Measurements from ENCODE around the gene ATP4B. TPM values are rescaled to one million over a fixed set of nuclear protein-coding genes. Genes with fewer than 3 reads are reported as not detected.

Gene ATP4B
- total RNA-seq, 4 donors from 2014 or later = not detected

DNA sequence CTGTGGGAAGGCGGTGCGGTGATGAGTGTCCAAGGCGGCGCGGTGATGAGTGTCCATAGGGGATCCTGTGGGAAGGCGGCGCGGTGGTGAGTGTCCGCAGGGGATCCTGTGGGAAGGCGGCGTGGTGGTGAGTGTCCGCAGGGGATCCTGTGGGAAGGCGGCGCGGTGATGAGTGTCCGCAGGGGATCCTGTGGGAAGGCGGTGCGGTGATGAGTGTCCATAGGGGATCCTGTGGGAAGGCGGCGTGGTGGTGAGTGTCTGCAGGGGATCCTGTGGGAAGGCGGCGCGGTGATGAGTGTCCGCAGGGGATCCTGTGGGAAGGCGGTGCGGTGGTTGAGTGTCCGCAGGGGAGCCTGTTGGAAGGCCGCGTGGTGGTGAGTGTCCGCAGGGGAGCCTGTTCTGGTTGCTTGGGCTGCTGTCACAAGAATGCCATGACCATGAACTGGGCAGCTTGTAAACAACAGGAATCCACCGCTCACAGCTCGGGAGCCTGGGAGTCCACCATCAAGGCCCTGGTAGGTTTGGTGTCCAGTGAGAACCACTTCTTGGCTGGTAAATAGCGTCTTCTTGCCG, 52.0 kb downstream of the ATP4B start:
- TF ChIP-seq POLR2A (IDR thresholded peaks at IDR 0.05) (no peak), CTCF (IDR thresholded peaks at IDR 0.05) (no peak), POLR2AphosphoS5 (IDR thresholded peaks at IDR 0.05) (no peak), EP300 (IDR thresholded peaks at IDR 0.05) (no peak)
- Histone ChIP-seq H3K36me3 (peaks cover 24% of the 10 kb centered on the region), H3K9me3 (no peaks in the 10 kb centered on the region), H3K27ac (no peak overlapping the region), H3K4me3 (no peak overlapping the region), H3K4me1 (no peaks in the 10 kb centered on the region), H3K27me3 (no peaks in the 10 kb centered on the region)
- 95% methylated on average over 34 of the region's 34 CpGs for WGBS
- DNase-seq (ENCODE audit: low spot score in 2 of 2) = no peak

- no peak for DNase-seq (ENCODE audit: low spot score in 2 of 2)
- Histone ChIP-seq H3K27ac (no peak overlapping the region), H3K9me3 (no peaks in the 10 kb centered on the region), H3K4me1 (no peaks in the 10 kb centered on the region), H3K4me3 (no peak overlapping the region), H3K36me3 (peaks cover 23% of the 10 kb centered on the region), H3K27me3 (no peaks in the 10 kb centered on the region)
- TF ChIP-seq POLR2AphosphoS5 (IDR thresholded peaks at IDR 0.05) = no peak
- WGBS = 97% methylated on average over 7 of the region's 8 CpGs
Measured at GRCh38 chr13:113605461-113605860, 52.5 kb downstream of the ATP4B start.

- 100% methylated on average over 1 of the region's 1 CpG for WGBS
- Histone ChIP-seq H3K4me3 (no peak overlapping the region), H3K36me3 (peaks cover 24% of the 10 kb centered on the region), H3K27ac (no peak overlapping the region), H3K4me1 (no peaks in the 10 kb centered on the region), H3K27me3 (no peaks in the 10 kb centered on the region), H3K9me3 (no peaks in the 10 kb centered on the region)
- DNase-seq (ENCODE audit: low spot score in 2 of 2) = no peak
- no peak for TF ChIP-seq EP300 (IDR thresholded peaks at IDR 0.05)
- no peak for TF ChIP-seq POLR2AphosphoS5 (IDR thresholded peaks at IDR 0.05)
- TF ChIP-seq CTCF (IDR thresholded peaks at IDR 0.05) = no peak
- TF ChIP-seq POLR2A (IDR thresholded peaks at IDR 0.05) = no peak
Measured at GRCh38 chr13:113604186-113604585, 53.8 kb downstream of the ATP4B start.

- no peak for DNase-seq (ENCODE audit: low spot score in 2 of 2)
- Histone ChIP-seq H3K27ac (no peak overlapping the region), H3K9me3 (no peaks in the 10 kb centered on the region), H3K4me3 (no peak overlapping the region), H3K36me3 (peaks cover 18% of the 10 kb centered on the region), H3K4me1 (no peaks in the 10 kb centered on the region), H3K27me3 (no peaks in the 10 kb centered on the region)
- 81% methylated on average over 10 of the region's 13 CpGs for WGBS
- TF ChIP-seq POLR2AphosphoS5 (IDR thresholded peaks at IDR 0.05) (no peak), EP300 (IDR thresholded peaks at IDR 0.05) (no peak), CTCF (IDR thresholded peaks at IDR 0.05) (no peak), POLR2A (IDR thresholded peaks at IDR 0.05) (no peak)
Measured at GRCh38 chr13:113603116-113603710, 54.8 kb downstream of the ATP4B start.

- no peak overlapping the region for H3K27ac ChIP-seq
- no peak for TF ChIP-seq POLR2AphosphoS5 (IDR thresholded peaks at IDR 0.05)
- no peak for TF ChIP-seq CTCF (IDR thresholded peaks at IDR 0.05)
- TF ChIP-seq EP300 (IDR thresholded peaks at IDR 0.05) = no peak
- no peak for TF ChIP-seq POLR2A (IDR thresholded peaks at IDR 0.05)
- DNase-seq (ENCODE audit: low spot score in 2 of 2) = no peak
- WGBS = 91% methylated on average over 15 of the region's 15 CpGs
- no peaks in the 10 kb centered on the region for H3K4me1 ChIP-seq
- H3K27me3 ChIP-seq = no peaks in the 10 kb centered on the region
- H3K4me3 ChIP-seq = no peak overlapping the region
- H3K9me3 ChIP-seq = no peaks in the 10 kb centered on the region
- H3K36me3 ChIP-seq = peaks cover 22% of the 10 kb centered on the region
Measured at GRCh38 chr13:113602291-113602988, 55.6 kb downstream of the ATP4B start.
